HG03571 (cell line): ENCODE results near the gene CTR9.

Experiments
- ATAC-seq: cut with Tn5 transposase; IDR thresholded peaks from one replicate; pipeline ENCODE4 v1.9.1; 2021; ENCODE audit not compliant: unreplicated experiment

Gene CTR9

GRCh38 chr11:10779086-10779485 lies 28.0 kb downstream of the CTR9 start:
- ATAC-seq, result no peak

- ATAC-seq, result no peak
Observed at GRCh38 chr11:10780040-10780439, 29.0 kb downstream of the CTR9 start.

DNA sequence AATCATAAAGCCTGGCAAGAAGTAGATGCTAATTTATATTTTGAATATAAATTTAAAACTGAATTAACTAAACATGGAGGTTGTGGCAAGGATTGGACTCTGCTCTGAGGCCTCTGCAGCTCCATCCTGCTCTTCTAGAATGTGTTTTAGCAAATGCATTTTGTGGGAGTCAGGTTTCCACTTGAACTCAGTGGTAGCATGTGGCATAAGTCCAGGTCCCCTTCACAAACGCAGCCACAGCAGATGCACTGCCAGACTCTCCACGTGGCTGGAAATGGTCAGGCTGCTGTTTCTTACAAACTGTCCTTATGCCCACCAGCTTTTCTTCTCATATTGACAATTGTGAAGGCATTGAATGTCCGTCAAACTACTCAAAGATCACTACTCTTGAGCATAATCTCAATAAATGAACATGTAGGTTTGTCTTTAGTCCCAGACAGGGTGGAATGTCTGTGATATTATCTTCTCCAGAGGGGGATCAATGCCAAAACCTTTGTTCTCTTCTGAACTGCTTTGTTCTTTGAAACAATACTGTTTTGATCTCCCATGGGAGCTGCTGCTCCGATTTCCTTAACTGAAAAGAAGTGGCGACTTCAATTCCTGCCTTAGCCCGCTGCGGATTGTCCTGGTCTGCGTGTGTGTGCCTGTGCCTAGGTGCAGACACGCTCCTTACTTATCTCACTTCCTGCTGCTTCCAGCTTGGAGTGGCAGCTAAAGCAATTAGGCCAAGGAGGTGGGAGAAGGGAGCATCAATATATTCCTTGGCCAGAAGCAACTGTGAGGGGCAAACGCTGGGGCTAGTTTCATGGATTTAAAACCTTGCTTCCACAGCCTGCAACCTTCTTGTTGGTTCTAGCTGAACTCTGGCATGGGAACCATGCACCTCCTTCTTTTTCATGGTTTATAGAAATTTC lies 33.4 kb downstream of the CTR9 start:
- ATAC-seq, result no peak

DNA sequence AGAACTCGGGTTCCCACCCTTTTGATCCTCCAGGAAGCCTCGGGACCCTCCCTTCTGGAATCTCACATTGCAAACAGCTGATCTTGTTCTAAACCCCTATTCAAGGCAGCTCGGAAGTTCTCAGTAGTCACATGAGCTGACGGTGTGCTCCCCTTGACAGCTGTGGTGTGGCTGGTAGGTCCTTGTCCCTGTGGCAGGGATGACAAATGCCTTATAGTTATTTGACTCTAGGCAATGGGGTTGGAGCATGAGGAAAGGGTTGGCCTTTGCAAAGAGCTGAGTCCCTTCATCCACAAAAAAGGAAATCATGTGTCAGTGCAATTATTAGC lies 34.1 kb downstream of the CTR9 start:
- no peak for ATAC-seq

GRCh38 chr11:10786451-10786850 lies 35.4 kb downstream of the CTR9 start:
- no peak for ATAC-seq

DNA sequence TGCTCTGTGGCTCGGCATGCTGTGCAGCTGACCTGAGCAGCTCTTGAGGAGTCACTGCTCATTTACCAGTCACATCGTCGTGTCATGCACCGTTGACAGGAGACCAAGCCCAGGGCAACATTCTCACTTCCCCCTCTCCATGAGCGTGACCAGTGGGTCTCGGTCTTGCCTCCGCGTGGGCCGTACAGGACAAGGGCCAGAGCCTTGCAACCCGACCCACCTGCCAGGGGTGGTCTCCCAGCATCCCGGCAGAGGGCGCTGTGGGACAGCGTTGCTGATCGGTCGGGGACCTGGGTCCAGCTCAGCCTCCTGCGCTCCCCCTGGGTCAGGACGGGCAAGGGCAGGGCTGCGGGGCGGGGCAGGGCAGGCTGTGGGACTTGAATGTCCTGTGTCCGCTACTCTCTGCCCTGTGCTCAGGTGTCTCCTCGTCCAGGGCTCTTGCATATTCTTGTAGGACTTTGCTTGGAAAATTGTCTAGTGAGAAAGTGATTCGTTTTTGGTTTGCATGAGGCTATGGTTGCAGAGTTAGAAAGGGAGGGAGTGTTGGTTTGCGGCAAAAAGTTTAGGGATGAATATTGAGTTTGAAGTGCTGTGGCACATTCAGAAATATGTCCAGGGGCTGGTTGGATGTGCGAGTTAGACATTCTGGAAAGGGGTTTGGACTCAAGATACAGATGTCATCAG lies 41.5 kb downstream of the CTR9 start:
- ATAC-seq, result peak; percentile 90

- ATAC-seq, result no peak
Observed at GRCh38 chr11:10793470-10794255, 42.6 kb downstream of the CTR9 start.

GRCh38 chr11:10796191-10796590 lies 45.1 kb downstream of the CTR9 start:
- ATAC-seq, result no peak

GRCh38 chr11:10797001-10797400 lies 46.0 kb downstream of the CTR9 start:
- no peak for ATAC-seq

DNA sequence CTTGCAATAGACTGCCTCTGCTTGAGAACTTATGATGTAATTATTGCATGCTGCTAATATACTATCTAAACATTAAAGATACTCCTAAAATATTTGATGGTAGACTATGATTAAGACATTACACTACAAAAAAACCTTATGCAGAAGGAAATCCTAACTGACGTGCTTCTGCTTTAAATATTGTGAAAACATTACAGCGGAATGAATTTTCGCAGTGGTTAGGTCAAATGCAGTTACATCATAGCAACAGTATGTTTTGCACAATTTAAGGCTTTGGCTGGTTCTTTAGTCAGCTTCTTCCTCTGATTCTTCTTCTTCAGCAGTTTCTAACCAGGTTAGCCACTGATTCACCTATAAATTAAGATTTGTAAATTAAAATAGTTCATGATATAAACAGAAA lies 46.5 kb downstream of the CTR9 start:
- ATAC-seq, result no peak

DNA sequence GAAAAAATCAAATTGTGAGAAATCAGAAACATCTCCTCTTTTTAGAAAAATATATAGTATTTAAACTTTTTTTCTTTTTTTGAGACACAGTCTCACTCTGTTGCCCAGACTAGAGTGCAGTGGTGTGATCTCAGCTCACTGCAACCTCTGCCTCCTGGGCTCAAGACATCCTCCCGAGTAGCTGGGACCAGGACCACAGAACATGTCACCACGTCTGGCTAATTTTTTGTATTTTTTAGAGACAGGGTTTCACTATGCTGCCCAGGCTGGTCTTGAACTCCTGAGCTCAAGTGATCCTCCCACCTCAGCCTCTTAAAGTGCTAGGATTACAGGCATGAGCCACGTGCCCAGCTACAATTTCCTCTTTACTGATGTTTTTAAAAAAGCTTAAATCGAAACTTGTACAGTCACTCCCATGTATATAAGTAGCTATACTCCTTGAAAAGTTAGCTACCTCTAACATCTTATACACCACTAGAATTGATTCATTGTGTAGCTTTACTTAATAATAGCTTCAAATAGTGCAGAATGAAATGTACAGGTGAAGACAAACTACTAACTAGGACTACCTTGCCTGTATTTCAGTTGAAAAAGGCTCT lies 47.4 kb downstream of the CTR9 start:
- ATAC-seq, result no peak

DNA sequence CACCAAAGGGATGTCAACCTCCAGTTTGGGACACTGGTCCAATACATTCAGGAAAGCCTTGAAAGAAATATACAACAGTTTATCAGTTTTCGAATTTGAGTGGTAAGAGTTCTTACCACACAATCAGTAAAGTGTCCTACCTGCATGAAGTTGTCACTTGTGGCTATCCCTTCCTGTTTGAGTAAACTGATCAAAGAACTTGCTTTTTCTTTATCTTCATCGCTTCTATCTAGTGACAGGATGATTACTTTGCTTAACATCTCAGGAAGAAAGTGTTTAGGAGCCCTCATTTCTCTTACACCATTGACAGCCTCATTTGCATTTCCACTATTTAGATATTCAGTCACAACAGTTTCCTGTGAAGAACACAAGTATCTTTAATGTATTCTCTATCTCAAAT lies 49.2 kb downstream of the CTR9 start:
- ATAC-seq, result no peak

- ATAC-seq, result no peak
Observed at GRCh38 chr11:10803676-10804075, 52.6 kb downstream of the CTR9 start.

GRCh38 chr11:10805741-10806140 lies 54.7 kb downstream of the CTR9 start:
- no peak for ATAC-seq

DNA sequence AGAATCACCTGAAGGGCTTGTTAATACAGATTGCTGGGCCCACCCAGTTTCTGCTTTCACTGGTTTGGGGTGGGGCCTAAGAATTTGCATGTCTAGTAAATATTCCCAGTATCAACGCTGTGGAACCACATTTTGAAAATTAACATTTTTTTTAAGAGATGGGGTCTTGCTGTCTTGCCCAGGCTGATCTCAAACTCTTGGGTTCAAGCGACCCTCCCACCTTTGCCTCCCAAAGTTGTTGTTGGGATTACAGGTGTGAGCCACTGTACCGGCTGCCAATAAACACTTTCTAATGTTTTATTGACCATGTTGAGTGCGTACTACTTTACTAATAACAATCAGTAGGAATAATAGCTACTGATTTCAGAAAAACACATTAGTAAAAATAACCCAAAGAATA lies 55.2 kb downstream of the CTR9 start:
- ATAC-seq, result no peak

GRCh38 chr11:10807493-10808234 lies 56.6 kb downstream of the CTR9 start:
- no peak for ATAC-seq

DNA sequence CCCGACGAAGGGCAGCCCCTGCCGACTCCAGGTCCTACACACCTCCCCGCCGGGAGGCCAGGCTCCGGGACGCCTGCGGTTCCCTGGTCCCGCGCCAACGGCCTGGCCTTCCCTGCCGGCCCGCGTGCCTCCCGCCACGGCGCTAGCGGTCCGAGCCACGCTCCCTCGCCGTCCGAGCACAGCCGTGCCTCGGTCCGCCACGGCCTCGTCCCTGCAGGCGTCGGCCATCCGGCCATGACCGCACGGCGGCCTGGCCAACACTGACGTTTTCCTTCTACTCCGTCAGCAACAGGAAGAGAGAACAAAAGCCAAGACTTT lies 57.1 kb downstream of the CTR9 start:
- ATAC-seq, result no peak

GRCh38 chr11:10808553-10809372 lies 57.7 kb downstream of the CTR9 start, which contains the start of gene EIF4G2:
TSS of gene EIF4G2 (minus strand) at chr11:10808926.
- peak; percentile 94 for ATAC-seq

- peak; percentile 24 for ATAC-seq
Observed at GRCh38 chr11:10809373-10810160, 58.5 kb downstream of the CTR9 start.
